Measurements from ENCODE around the gene CD81. TPM values are rescaled to one million over a fixed set of nuclear protein-coding genes. Genes with fewer than 3 reads are reported as not detected.
A peak's percentile ranks its signal among the peaks of the same experiment; 100 is the strongest.

CD81 gene
- total RNA-seq, 1 experiment from 2014 or later: 416 TPM

- peak within 1 kb of the TSS; percentile 93 to 100 for H3K4me3 ChIP-seq (ENCODE audit: low read depth in 2 of 2, low read length in 2 of 2)
- no TSS peak for BruUV-seq (replicated peaks)
- DNase-seq (ENCODE audit: low read depth, low spot score) (peak; percentile 100), ATAC-seq (peak; percentile 92)
- POLR2A ChIA-PET: interaction anchor here (0.6 to 1.0 kb wide), 4 partner anchors 9 to 308 kb away, joined by 3 to 21 read pairs (median 13); no protein-coding TSS in a partner anchor
- in situ Hi-C loops (cut with HindIII; ENCODE audit: low pct_unique_long_range_greater_than_20kb, low sequenced_read_pairs) (no loop called here), intact Hi-C loops (cut with micrococcal nuclease; ENCODE audit: unreplicated experiment) (loop anchor here (1.0 kb wide), 1 partner anchor 20 kb away; no protein-coding TSS in a partner anchor)
- CTCF ChIA-PET: interaction anchor here (0.6 to 1.4 kb wide), 11 partner anchors 12 to 666 kb away, joined by 3 to 58 read pairs (median 3); no protein-coding TSS in a partner anchor
- no peaks in the 10 kb centered on the region for H3K9me3 ChIP-seq (ENCODE audit: control insufficient read depth, insufficient read depth, low read depth, low read length)
- no peaks in the 10 kb centered on the region for H3K27me3 ChIP-seq (ENCODE audit: control insufficient read depth, insufficient read depth, low read length)
- peak; percentile 99 for TF ChIP-seq POLR2AphosphoS5 (IDR thresholded peaks at IDR 0.05; ENCODE audit: low read depth, low read length)
- peak; percentile 94; the same call in 1 of the 2 replicates for TF ChIP-seq SIN3A (IDR thresholded peaks at IDR 0.05; ENCODE audit: borderline replicate concordance, insufficient read depth, low read depth, low read length)
- TF ChIP-seq TCF7L2 (IDR thresholded peaks at IDR 0.05; ENCODE audit: low read depth, low read length): 0 out of 2 replicates have a peak, but pooled peaks have one; percentile 36
- TF ChIP-seq REST (IDR thresholded peaks at IDR 0.05; ENCODE audit: insufficient read depth in 1 of 2, low read depth in 2 of 2, low read length in 1 of 2): peak in 1 of 2 experiments; percentile 75; a peak in 1 of 4 replicates
- TF ChIP-seq CTCF (IDR thresholded peaks at IDR 0.05): peak; percentile 100
- H3K36me3 ChIP-seq (ENCODE audit: control insufficient read depth, insufficient read depth, low read length): peaks cover 6% of the 10 kb centered on the region; the same call in 1 of the 2 replicates
- peaks cover 20% of the 10 kb centered on the region for H3K4me1 ChIP-seq (ENCODE audit: control insufficient read depth, insufficient read depth, low read length)
- H3K27ac ChIP-seq (ENCODE audit: low read length): peak within 1 kb of the TSS; percentile 97
Observed at GRCh38 chr11:2400069-2400761, 23.1 kb downstream of the CD81 start, which contains the start of gene TSSC4. Gene TSSC4 (plus strand): TSS chr11:2400750. CDS start chr11:2402634, 1,884 bp downstream.

- H3K4me1 ChIP-seq (ENCODE audit: control insufficient read depth, insufficient read depth, low read length): peaks cover 20% of the 10 kb centered on the region
- peak overlapping the region; percentile 94 for H3K27ac ChIP-seq (ENCODE audit: low read length)
- peak; percentile 2 for ATAC-seq
- TF ChIP-seq POLR2AphosphoS5 (IDR thresholded peaks at IDR 0.05; ENCODE audit: low read depth, low read length) (no peak), REST (IDR thresholded peaks at IDR 0.05; ENCODE audit: insufficient read depth in 1 of 2, low read depth in 2 of 2, low read length in 1 of 2) (no peak), CTCF (IDR thresholded peaks at IDR 0.05) (no peak), SIN3A (IDR thresholded peaks at IDR 0.05; ENCODE audit: borderline replicate concordance, insufficient read depth, low read depth, low read length) (0 out of 2 replicates have a peak, but pooled peaks have one; percentile 57), TCF7L2 (IDR thresholded peaks at IDR 0.05; ENCODE audit: low read depth, low read length) (no peak)
- POLR2A ChIA-PET: interaction anchor here (0.6 to 1.0 kb wide), 4 partner anchors 9 to 307 kb away, joined by 3 to 21 read pairs (median 13); no protein-coding TSS in a partner anchor
- H3K9me3 ChIP-seq (ENCODE audit: control insufficient read depth, insufficient read depth, low read depth, low read length): no peaks in the 10 kb centered on the region
- H3K36me3 ChIP-seq (ENCODE audit: control insufficient read depth, insufficient read depth, low read length): peaks cover 6% of the 10 kb centered on the region; the same call in 1 of the 2 replicates
- no peaks in the 10 kb centered on the region for H3K27me3 ChIP-seq (ENCODE audit: control insufficient read depth, insufficient read depth, low read length)
- BruUV-seq (replicated peaks): TSS peak; percentile 84
- DNase-seq (ENCODE audit: low read depth, low spot score): no peak
- in situ Hi-C loops (cut with HindIII; ENCODE audit: low pct_unique_long_range_greater_than_20kb, low sequenced_read_pairs) (no loop called here), intact Hi-C loops (cut with micrococcal nuclease; ENCODE audit: unreplicated experiment) (loop anchor here (1.0 kb wide), 1 partner anchor 19 kb away; no protein-coding TSS in a partner anchor)
- CTCF ChIA-PET: interaction anchor here (0.6 to 1.4 kb wide), 12 partner anchors 11 to 665 kb away, joined by 3 to 58 read pairs (median 3); no protein-coding TSS in a partner anchor
- H3K4me3 ChIP-seq (ENCODE audit: low read depth in 2 of 2, low read length in 2 of 2): peak overlapping the region; percentile 93 to 100
Observed at GRCh38 chr11:2400762-2401435, 23.8 kb downstream of the CD81 start.
